NCI-H2081 (cell line): Measurements from ENCODE around the gene RAPGEF5.
"Not testable (repeated sequence)": the region's sequence is repeated elsewhere in the genome, so short reads cannot be mapped to it uniquely, and the experiment has no call there.

ENCODE experiments used
- DNase-seq, 2 experiments: peaks; one replicate each; lab custom pipeline; 2025; lab: John Stamatoyannopoulos, UW

Gene RAPGEF5

DNA sequence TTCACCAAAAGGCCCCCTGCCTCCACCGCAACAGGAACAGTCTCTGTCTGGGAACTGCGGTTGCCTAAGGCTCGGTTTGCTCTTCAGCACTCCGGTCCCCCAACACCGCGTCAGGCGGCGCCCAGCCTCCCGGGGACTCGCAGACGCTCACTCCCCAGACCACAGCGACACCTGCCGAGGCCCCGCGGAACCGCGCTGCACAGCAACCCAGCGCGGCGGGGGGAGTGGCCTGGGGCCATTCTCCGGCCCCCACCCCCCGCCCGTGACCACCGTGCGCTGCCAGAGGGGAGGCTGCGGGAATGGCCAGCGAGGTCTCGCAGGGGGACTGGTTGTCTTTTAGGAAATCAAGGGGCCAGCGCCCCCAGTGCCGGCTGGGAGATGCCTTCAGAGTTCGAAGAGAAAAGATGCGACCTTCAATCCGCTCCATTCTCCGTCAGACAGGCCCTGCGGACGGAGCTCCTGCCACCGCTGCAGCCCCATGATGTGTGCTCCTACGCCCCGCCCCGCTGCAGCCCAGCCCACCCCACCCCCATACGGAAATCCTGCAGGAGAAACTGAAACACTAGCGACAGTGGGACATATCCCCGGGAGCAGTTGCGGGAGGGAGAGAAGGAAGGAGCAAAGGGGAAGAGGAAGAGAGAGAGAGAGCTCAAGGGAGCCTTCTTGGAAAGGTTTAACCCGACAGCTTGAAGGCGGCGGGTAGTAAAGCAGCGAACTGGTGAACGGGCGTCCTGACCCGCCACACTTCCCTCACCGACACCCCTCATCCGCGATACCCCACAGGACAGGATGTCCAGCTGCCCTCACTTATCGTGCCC is 273.9 kb downstream of the RAPGEF5 start:
- DNase-seq: peak; percentile 93

DNA sequence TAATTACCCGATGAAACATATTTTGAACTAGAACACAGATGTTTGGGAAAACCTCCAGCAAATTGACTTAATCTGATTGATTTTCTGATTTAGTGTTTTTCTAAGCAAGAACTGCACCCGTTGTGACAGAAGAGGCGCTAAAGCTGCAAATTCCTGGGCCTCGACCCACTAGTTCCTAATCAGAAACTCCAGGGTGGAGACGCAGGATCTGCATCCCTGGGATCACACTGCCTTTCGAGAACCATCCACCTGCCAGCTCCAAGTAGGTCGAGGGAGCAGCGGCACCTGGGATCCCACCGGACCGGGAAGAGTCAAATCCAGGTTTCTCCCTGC is 274.4 kb downstream of the RAPGEF5 start:
- DNase-seq: no peak

DNA sequence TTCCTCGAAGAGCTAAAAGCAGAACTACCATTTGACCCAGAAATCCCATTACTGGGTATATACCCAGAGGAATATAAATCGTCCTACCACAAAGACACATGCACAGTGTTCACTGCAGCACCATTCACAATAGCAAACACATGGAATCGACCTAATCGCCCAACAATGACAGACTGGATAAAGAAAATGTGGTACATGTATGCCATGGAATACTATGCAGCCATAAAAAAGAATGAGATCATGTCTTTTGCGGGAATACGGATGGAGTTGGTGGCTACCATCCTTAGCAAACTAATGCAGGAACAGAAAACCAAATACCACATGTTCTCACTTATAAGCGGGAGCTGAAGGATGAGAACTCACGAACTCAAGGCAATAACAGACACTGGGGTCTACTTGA is 276.7 kb downstream of the RAPGEF5 start:
- not testable (repeated sequence) for DNase-seq

DNA sequence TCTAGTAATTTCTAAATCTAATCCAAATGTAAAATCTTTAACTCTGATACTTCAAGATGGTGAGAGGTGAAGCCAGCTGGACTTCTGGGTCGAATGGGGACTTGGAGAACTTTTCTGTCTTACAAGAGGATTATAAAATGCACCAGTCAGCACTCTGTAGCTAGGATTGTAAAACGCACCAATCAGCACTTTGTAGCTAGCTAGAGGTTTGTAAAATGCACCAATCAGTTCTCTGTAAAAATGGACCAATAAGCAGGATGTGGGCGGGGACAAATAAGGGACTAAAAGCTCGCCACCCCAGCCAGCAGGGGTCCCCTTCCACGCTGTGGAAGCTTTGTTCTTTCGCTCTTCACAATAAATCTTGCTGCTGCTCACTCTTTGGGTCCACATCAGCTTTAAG is 278.1 kb downstream of the RAPGEF5 start:
- DNase-seq: not testable (repeated sequence)

DNA sequence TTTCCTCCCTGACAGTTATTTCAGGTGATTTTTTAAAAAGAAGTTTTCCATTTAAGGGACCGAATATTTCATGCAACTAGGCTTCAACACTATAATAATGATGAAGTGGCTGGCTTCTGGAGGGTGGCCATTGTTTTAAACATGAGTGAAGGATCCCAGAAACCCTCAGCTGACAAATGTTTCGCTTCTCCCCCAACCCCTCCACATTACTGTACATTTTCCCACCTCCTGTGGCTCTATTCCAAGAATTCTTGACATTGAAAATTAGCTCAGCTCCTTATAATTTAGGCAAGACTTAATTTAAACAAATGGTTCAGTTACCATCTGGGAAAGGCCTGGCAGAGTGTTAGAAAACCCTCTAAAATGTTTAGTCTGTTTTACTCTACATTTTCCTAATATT is 281.4 kb downstream of the RAPGEF5 start:
- no peak for DNase-seq

- DNase-seq: no peak
Observed at GRCh38 chr7:22074897-22075296, 282.1 kb downstream of the RAPGEF5 start.
